Measurements from ENCODE around the gene NABP2.
A peak's percentile ranks its signal among the peaks of the same experiment; 100 is the strongest.
"Not testable (repeated sequence)": the region's sequence is repeated elsewhere in the genome, so short reads cannot be mapped to it uniquely, and the experiment has no call there.

Gene NABP2

GRCh38 chr12:56248711-56249110 is 24.6 kb downstream of the NABP2 start:
- DNase-seq = no peak

GRCh38 chr12:56252649-56253048 is 28.5 kb downstream of the NABP2 start:
- no peak for DNase-seq

GRCh38 chr12:56253091-56253490 is 28.9 kb downstream of the NABP2 start:
- DNase-seq = no peak

DNA sequence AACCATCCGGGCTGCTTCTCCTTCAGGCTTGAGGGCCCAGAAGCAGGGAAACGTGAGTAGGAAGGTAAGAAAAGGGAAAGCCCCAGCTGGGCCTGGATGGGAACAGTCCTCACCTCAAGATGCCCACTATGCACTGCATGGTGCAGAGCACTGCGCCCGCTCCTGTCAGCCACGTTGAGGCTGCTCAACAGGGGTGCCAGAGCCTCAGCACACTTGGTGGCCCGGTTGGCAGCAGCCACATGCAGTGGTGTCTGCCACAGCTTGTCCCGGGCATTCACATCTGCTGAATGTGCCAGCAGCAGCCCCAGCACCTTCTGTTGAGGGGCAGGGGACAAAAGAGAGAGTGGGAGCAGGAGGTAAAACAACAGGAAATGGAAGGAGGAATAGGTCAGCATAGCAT is 31.5 kb downstream of the NABP2 start:
- no peak for DNase-seq

DNA sequence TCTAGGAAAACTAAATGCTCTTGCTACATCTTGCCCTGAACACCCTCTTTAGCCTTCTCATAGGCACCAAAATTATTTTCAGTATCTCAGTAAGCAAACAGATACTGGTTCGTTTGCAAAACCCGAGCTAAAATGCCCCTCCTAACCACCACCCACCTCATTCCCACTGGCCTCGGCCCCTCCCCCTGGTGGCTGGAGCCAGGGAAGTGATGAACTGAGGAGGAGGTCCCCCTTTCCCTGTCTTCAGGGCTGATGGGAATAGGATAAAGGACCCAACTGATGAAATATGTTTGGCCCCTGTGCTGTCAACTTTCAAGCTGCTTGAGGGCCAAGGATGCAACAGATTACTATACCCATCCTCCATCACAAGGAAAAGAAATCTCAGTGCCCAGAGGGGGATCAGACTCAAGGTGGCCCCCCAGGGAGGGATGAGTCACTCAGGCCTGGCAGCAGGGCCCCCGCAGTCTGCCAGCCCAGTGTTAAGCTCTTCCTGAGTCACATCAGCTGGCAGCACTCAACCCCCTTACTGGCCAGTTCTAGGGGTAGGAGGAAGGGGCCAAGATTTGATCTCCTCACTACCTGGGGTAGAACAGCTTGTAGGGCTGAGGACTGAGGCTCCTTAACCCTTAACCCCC is 32.3 kb downstream of the NABP2 start:
- DNase-seq = no peak

GRCh38 chr12:56257071-56257470 is 32.9 kb downstream of the NABP2 start:
- DNase-seq = no peak

GRCh38 chr12:56257491-56258067 is 33.4 kb downstream of the NABP2 start:
- DNase-seq = no peak

GRCh38 chr12:56258068-56258819 is 34.1 kb downstream of the NABP2 start, which contains the start of gene ANKRD52:
Gene ANKRD52, minus strand, starts transcription at chr12:56258384. Its CDS starts 115 bp downstream, at chr12:56258269.
- peak; percentile 68 to 69 for DNase-seq

DNA sequence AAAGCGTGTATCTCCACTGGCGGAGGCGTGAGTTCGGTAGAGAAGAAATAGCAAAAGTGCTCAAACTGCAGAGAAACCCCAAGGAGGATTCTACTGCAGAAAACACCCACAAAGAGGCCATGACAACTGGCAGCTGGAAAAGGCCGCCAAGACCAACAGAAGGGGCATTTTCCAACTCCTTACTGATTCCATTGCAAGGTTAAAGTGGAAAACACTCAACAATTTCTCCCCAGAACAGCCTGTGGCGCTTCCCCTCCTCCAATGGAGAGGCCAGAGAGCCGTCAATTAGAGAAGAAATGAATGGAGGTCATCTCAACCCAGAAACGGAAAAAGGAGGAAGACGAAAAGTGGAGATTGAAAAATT is 34.7 kb downstream of the NABP2 start:
- no peak for DNase-seq

DNA sequence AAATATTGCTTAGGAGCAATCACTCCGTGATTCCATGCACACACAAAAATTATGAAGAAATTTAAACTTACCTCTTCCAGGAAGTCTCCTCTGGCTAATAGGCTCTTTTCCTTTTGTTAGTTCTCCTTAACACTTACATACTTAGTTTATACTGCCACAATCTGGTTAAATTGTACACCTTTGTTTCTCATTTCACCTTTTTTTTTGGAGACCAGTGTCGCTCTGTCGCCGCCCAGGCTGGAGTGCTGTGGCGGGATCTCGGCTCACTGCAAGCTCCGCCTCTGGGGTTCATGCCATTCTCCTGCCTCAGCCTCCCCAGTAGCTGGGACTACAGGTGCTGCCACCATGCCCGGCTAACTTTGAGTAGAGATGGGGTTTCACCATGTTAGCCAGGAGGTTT is 36.2 kb downstream of the NABP2 start:
- no peak for DNase-seq

- no peak for DNase-seq
Measured at GRCh38 chr12:56260921-56261320, 36.8 kb downstream of the NABP2 start.

DNA sequence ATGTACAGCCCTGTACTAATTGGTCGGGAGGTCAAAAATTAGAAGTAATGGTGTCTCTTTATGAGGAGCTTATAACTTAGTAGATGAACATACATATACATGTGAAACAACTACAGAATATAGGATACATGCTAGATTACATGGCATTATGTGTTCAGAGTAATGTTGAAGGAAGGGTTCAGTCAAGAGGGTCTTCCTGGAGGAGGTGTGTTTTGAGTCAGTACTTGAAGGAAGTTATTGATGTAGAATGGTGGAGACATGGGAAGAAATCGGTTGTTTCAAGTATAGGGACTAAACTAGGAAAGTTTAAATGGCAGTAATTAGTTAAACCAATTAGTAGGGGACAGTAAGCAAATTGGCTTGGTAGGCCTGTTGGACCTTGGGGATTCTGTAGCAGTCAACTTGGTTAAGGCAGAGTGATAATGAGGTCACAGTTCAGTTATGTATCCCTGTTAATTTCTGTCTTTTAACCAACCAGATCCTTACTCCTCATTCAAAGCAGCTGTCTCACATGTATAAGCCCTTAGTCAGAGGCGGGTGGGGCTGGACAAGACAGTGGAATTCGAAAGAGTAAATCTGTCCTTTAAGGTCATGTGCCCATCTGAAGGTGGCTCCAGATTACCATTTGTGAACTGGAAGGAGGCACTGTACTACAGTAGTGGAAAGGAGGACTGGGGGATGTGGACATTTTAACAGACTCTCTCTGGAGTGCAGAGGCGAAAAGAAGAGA is 37.5 kb downstream of the NABP2 start:
- DNase-seq = no peak

DNA sequence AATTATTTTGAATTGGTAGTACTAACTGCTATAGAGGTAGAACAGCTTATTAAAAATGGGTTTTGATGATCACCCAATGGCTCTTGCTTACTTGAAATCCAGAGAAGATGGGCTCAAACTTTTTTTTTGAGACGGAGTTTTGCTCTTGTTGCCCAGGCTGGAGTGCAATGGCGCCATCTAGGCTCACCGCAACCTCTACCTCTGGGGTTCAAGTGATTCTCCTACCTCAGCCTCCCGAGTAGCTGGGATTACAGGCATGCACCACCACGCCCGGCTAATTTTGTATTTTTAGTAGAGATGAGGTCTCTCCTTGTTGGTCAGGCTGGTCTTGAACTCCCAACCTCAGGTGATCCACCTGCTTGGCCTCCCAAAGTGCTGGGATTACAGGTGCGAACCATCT is 38.8 kb downstream of the NABP2 start:
- DNase-seq = not testable (repeated sequence)

GRCh38 chr12:56266068-56266692 is 42.0 kb downstream of the NABP2 start:
- not testable (repeated sequence) for DNase-seq

- DNase-seq = peak; percentile 89 to 91
Measured at GRCh38 chr12:56266693-56267442, 42.7 kb downstream of the NABP2 start, which contains the start of gene COQ10A. Gene COQ10A, plus strand, starts transcription at chr12:56266942. Its CDS starts 177 bp downstream, at chr12:56267119.

- DNase-seq = no peak
Measured at GRCh38 chr12:56267443-56268071, 43.4 kb downstream of the NABP2 start.

DNA sequence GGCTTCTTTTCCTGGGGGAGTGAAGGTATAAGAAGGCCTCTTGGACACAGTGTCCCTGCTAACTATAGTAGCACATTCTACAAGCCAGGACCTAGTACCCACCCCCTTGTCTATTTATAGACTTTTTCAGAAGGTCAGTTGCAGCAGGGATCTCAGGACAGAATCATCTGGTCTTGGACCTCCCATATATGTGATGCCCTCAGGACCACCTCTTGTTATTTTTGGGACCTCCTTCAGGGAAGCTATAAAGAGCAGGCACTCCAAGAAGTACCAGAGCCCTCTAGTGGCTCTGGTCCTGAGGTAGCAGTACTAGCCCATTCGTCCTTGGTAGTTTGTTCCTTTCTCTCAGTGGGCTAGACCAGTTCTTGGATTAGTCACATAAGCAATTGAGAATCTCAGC is 46.9 kb downstream of the NABP2 start:
- DNase-seq = no peak

GRCh38 chr12:56272468-56272867 is 48.3 kb downstream of the NABP2 start:
- not testable (repeated sequence) for DNase-seq

GRCh38 chr12:56274299-56274698 is 50.2 kb downstream of the NABP2 start:
- DNase-seq = no peak

GRCh38 chr12:56278905-56279304 is 54.8 kb downstream of the NABP2 start:
- DNase-seq = no peak
